ENCODE data around the gene GNA12. TPM values are rescaled to one million over a fixed set of nuclear protein-coding genes. Genes with fewer than 3 reads are reported as not detected.

GNA12 gene
- total RNA-seq, 1 donor from 2014 or later: 67.2 TPM

- DNase-seq (ENCODE audit: low read depth) (no peak), FAIRE-seq (no peak)
- no peak overlapping the region for H3K27ac ChIP-seq (ENCODE audit: low read depth, low read length)
- Mint-ChIP-seq H3K27ac (ENCODE audit: unreplicated experiment) (no peak overlapping the region), H3K27me3 (ENCODE audit: low read depth, unreplicated experiment) (peaks cover 33% of the 10 kb centered on the region), H3K9me3 (ENCODE audit: unreplicated experiment) (peaks cover 1% of the 10 kb centered on the region), H3K4me1 (ENCODE audit: low read depth, unreplicated experiment) (no peaks in the 10 kb centered on the region), H3K4me3 (ENCODE audit: unreplicated experiment) (no peak overlapping the region), H3K36me3 (ENCODE audit: low read depth, unreplicated experiment) (peaks cover 2% of the 10 kb centered on the region)
- no peaks in the 10 kb centered on the region for H3K4me1 ChIP-seq (ENCODE audit: insufficient read depth, low read length)
- no peak overlapping the region for H3K9ac ChIP-seq (ENCODE audit: low read length)
- no peak for TF ChIP-seq EZH2 (IDR thresholded peaks at IDR 0.05; ENCODE audit: insufficient read depth, low read length)
- TF ChIP-seq, protein P1, sequence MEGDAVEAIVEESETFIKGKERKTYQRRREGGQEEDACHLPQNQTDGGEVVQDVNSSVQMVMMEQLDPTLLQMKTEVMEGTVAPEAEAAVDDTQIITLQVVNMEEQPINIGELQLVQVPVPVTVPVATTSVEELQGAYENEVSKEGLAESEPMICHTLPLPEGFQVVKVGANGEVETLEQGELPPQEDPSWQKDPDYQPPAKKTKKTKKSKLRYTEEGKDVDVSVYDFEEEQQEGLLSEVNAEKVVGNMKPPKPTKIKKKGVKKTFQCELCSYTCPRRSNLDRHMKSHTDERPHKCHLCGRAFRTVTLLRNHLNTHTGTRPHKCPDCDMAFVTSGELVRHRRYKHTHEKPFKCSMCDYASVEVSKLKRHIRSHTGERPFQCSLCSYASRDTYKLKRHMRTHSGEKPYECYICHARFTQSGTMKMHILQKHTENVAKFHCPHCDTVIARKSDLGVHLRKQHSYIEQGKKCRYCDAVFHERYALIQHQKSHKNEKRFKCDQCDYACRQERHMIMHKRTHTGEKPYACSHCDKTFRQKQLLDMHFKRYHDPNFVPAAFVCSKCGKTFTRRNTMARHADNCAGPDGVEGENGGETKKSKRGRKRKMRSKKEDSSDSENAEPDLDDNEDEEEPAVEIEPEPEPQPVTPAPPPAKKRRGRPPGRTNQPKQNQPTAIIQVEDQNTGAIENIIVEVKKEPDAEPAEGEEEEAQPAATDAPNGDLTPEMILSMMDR (IDR thresholded peaks at IDR 0.05; ENCODE audit: insufficient read depth, low read depth, low read length): no peak
- no peak overlapping the region for H3K4me3 ChIP-seq (ENCODE audit: insufficient read depth, low read depth, low read length)
- peaks cover 5% of the 10 kb centered on the region for H3K27me3 ChIP-seq (ENCODE audit: insufficient read depth, low read length)
- no peak overlapping the region for H3K4me2 ChIP-seq (ENCODE audit: low read length)
- no peaks in the 10 kb centered on the region for H3K79me2 ChIP-seq (ENCODE audit: insufficient read depth, low read length)
- H3K9me3 ChIP-seq (ENCODE audit: insufficient read depth, low read depth, low read length): no peaks in the 10 kb centered on the region
- no peak overlapping the region for H2AFZ ChIP-seq (ENCODE audit: low read depth, low read length)
- H3K36me3 ChIP-seq (ENCODE audit: insufficient read depth, low read length): no peaks in the 10 kb centered on the region
- no peaks in the 10 kb centered on the region for H4K20me1 ChIP-seq (ENCODE audit: insufficient read depth, low read length)
These were observed 142.1 kb downstream of the GNA12 start for GRCh38 chr7:2701832-2702593.

DNA sequence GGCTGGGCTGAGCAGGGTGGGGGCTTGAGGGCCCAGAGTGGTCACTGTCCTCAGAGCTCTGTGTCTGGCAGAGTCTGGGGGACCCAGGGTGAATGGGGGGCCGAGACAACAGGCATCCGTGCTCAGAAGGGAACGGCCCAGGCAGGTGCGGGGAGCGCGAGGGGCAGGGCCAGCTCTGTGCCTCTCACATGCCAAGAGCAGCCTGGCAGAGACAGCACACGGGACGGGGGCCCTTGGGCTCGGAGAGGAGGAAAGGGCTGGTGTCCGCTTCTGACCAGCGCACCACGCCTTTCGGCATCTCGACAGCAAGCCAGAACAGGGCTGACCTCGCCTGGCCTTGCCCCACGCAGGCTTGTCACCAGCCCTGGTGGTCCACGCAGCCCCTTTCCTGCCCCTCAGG is 142.7 kb downstream of the GNA12 start:
- Histone ChIP-seq H4K20me1 (ENCODE audit: insufficient read depth, low read length) (no peaks in the 10 kb centered on the region), H3K4me3 (ENCODE audit: insufficient read depth, low read depth, low read length) (no peak overlapping the region), H3K27ac (ENCODE audit: low read depth, low read length) (no peak overlapping the region), H2AFZ (ENCODE audit: low read depth, low read length) (no peak overlapping the region), H3K9me3 (ENCODE audit: insufficient read depth, low read depth, low read length) (no peaks in the 10 kb centered on the region), H3K79me2 (ENCODE audit: insufficient read depth, low read length) (no peaks in the 10 kb centered on the region), H3K4me1 (ENCODE audit: insufficient read depth, low read length) (no peaks in the 10 kb centered on the region), H3K27me3 (ENCODE audit: insufficient read depth, low read length) (peaks cover 5% of the 10 kb centered on the region), H3K4me2 (ENCODE audit: low read length) (no peak overlapping the region), H3K9ac (ENCODE audit: low read length) (no peak overlapping the region), H3K36me3 (ENCODE audit: insufficient read depth, low read length) (no peaks in the 10 kb centered on the region)
- H3K9me3 Mint-ChIP-seq (ENCODE audit: unreplicated experiment): peaks cover 1% of the 10 kb centered on the region
- peaks cover 33% of the 10 kb centered on the region for H3K27me3 Mint-ChIP-seq (ENCODE audit: low read depth, unreplicated experiment)
- FAIRE-seq (no peak), DNase-seq (ENCODE audit: low read depth) (no peak)
- H3K4me3 Mint-ChIP-seq (ENCODE audit: unreplicated experiment): no peak overlapping the region
- no peak for TF ChIP-seq EZH2 (IDR thresholded peaks at IDR 0.05; ENCODE audit: insufficient read depth, low read length)
- TF ChIP-seq, protein P1 (IDR thresholded peaks at IDR 0.05; ENCODE audit: insufficient read depth, low read depth, low read length): no peak
- no peak overlapping the region for H3K27ac Mint-ChIP-seq (ENCODE audit: unreplicated experiment)
- H3K4me1 Mint-ChIP-seq (ENCODE audit: low read depth, unreplicated experiment): no peaks in the 10 kb centered on the region
- H3K36me3 Mint-ChIP-seq (ENCODE audit: low read depth, unreplicated experiment): peaks cover 2% of the 10 kb centered on the region
